Karpas-422 (cell line): ENCODE results near the gene OR13A1. TPM values are rescaled to one million over a fixed set of nuclear protein-coding genes. Genes with fewer than 3 reads are reported as not detected.
"Not testable (repeated sequence)": the region's sequence is repeated elsewhere in the genome, so short reads cannot be mapped to it uniquely, and the experiment has no call there.

ENCODE experiments used
- DNase-seq: peaks from one replicate; pipeline ENCODE4 v3.0.0-alpha.2; 2015
- H2AFZ ChIP-seq: fragments of 200-600 bp; sonication (generic); 2 replicates; pipeline ENCODE4 v1.6.1; 2014; ENCODE audit warnings: antibody characterized with exemption, low read length, mixed read lengths
- H3K27ac ChIP-seq: fragments of 200-600 bp; sonication (generic); 2 replicates; pipeline ENCODE4 v1.5.1; 2014; ENCODE audit warnings: mild to moderate bottlenecking, low read length, moderate library complexity
- H3K27me3 ChIP-seq: fragments of 200-600 bp; sonication (generic); 2 replicates; pipeline ENCODE4 v1.6.1; 2014; ENCODE audit warnings: low read length, mixed read lengths
- H3K36me3 ChIP-seq: fragments of 200-600 bp; sonication (generic); 2 replicates; pipeline ENCODE4 v1.6.1; 2014; ENCODE audit warnings: low read length, mixed read lengths; ENCODE audit not compliant: insufficient read depth
- H3K4me1 ChIP-seq: fragments of 200-600 bp; sonication (generic); 2 replicates; pipeline ENCODE4 v1.6.1; 2014; ENCODE audit warnings: mild to moderate bottlenecking, low read length, mixed read lengths
- H3K4me2 ChIP-seq: fragments of 200-600 bp; sonication (generic); 2 replicates; pipeline ENCODE4 v1.6.1; 2014; ENCODE audit warnings: low read length, low read depth, mild to moderate bottlenecking; ENCODE audit not compliant: poor library complexity, severe bottlenecking
- H3K4me3 ChIP-seq: fragments of 200-600 bp; sonication (generic); 2 replicates; pipeline ENCODE4 v1.5.1; 2014; ENCODE audit warnings: mild to moderate bottlenecking, antibody characterized with exemption, low read length, mixed read lengths
- H3K79me2 ChIP-seq: fragments of 200-600 bp; sonication (generic); 2 replicates; pipeline ENCODE4 v1.6.1; 2014; ENCODE audit warnings: mild to moderate bottlenecking, low read length, mixed read lengths
- H3K9ac ChIP-seq: fragments of 200-600 bp; sonication (generic); 2 replicates; pipeline ENCODE4 v1.6.0; 2014; ENCODE audit warnings: low read length
- H3K9me2 ChIP-seq: fragments of 200-600 bp; sonication (generic), shearing (Covaris generic); replicated peaks from 2 replicates; pipeline ENCODE4 v1.6.0; 2014; ENCODE audit warnings: mild to moderate bottlenecking, low read length, moderate library complexity; ENCODE audit not compliant: insufficient read depth
- H3K9me3 ChIP-seq: fragments of 300-700, 200-600 bp; sonication (generic); 2 replicates; pipeline ENCODE4 v1.6.1; 2014; ENCODE audit warnings: low read length, mixed read lengths
- H4K20me1 ChIP-seq: fragments of 200-600 bp; sonication (generic); 2 replicates; pipeline ENCODE4 v1.6.1; 2014; ENCODE audit warnings: mild to moderate bottlenecking, antibody characterized with exemption, low read length, low read depth; ENCODE audit not compliant: insufficient read depth
- total RNA-seq: library from RNA; depleted of rRNA; stranded (reverse); fragments of >200 nt; shearing (Covaris generic); gene quantifications from 2 replicates; pipeline ENCODE4 v1.2.3, GENCODE V29; 2014; ENCODE audit warnings: low replicate concordance

OR13A1 gene
- total RNA-seq, 1 experiment from 2014 or later = 9.7 TPM

GRCh38 chr10:45278860-45279498 is 36.4 kb downstream of the OR13A1 start:
- no peak overlapping the region for H2AFZ ChIP-seq
- no peaks in the 10 kb centered on the region for H3K27me3 ChIP-seq
- H3K27ac ChIP-seq = no peak overlapping the region
- no peak overlapping the region for H3K4me3 ChIP-seq
- no peaks in the 10 kb centered on the region for H4K20me1 ChIP-seq
- H3K9ac ChIP-seq = no peak overlapping the region
- no peaks in the 10 kb centered on the region for H3K9me2 ChIP-seq
- DNase-seq = no peak
- H3K79me2 ChIP-seq = no peaks in the 10 kb centered on the region
- H3K4me1 ChIP-seq = no peaks in the 10 kb centered on the region
- H3K9me3 ChIP-seq = no peaks in the 10 kb centered on the region
- H3K4me2 ChIP-seq = no peak overlapping the region
- no peaks in the 10 kb centered on the region for H3K36me3 ChIP-seq

DNA sequence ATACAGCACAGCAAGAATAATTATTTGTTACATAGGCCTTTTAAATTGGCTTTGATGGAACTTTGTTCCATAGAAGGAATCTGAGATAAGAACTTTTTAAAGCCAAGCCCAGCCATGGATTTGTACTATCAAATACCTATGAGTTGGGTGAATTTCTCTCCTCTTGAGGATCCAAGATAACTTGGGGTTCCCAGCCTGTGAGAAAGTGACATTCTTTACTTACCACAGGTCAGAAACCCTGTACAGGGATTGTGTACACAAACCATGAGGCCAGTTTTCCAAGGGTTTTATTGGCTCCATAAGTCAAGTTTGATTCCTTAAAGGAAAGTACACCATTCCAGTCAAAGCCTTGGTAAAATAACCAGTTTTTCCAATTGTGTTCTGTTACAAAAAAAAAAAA is 39.3 kb downstream of the OR13A1 start:
- not testable (repeated sequence) for H3K9me3 ChIP-seq, H3K4me2 ChIP-seq, H3K4me1 ChIP-seq, H3K27me3 ChIP-seq, H3K79me2 ChIP-seq, DNase-seq, H4K20me1 ChIP-seq, H3K9me2 ChIP-seq, H3K36me3 ChIP-seq, H3K27ac ChIP-seq, H3K4me3 ChIP-seq, H3K9ac ChIP-seq, H2AFZ ChIP-seq

DNA sequence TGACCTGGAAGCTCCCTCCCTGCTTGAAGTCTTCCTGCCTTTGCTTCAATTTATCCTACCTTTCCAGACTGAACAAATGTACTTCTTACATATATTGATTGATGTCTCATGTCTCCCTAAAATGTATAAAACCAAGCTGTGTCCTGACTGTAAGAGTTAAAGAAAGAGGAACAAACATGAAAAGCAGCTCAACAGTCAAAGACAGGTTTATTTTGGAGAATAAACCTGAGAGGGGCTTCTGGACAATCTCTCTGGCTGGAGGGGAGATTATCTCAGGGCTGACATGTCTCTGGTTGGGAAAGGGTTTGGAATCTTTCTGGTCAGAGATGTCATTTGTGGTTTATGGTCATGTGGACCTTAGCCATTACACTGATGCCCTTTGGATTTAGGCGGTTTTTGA is 41.0 kb downstream of the OR13A1 start:
- Histone ChIP-seq H3K9me3 (no peaks in the 10 kb centered on the region), H3K79me2 (no peaks in the 10 kb centered on the region), H3K4me1 (no peaks in the 10 kb centered on the region), H3K9ac (no peak overlapping the region), H4K20me1 (no peaks in the 10 kb centered on the region), H2AFZ (no peak overlapping the region), H3K36me3 (no peaks in the 10 kb centered on the region), H3K9me2 (no peaks in the 10 kb centered on the region), H3K27ac (no peak overlapping the region), H3K4me2 (no peak overlapping the region), H3K4me3 (no peak overlapping the region), H3K27me3 (no peaks in the 10 kb centered on the region)
- DNase-seq = no peak

DNA sequence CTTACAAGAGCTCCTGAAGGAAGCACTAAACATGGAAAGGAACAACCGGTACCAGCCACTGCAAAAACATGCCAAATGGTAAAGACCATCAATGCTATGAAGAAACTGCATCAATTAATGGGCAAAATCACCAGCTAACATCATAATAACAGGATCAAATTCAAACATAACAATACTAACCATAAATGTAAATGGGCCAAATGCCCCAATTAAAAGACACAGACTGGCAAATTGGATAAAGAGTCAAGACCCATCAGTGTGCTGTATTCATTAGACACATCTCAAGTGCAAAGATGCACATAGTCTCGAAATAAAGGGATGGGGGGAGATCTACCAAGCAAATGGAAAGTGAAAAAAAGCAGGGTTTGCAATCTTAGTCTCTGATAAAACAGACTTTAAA is 47.6 kb downstream of the OR13A1 start:
- H3K27ac ChIP-seq, H3K79me2 ChIP-seq: not testable (repeated sequence)

DNA sequence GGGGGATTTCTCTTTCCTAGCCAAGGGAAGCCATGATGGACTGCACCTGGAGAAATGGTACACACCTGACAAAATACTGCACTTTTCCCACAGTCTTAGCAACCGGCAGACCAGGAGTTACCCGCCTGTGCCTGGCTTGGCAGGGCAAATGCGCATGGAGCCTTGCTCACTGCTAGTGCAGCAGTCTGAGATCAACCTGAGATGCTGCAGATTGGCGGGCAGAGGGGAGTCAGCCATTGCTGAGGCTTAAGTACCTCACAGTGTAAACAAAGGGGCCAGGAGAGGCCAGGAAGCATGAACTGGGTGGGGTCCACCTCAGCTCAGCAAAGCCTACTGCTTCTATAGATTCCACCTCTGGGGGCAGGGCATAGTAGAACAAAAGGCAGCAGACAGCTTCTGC is 49.4 kb downstream of the OR13A1 start:
- no peak for DNase-seq
- H2AFZ ChIP-seq = no peak overlapping the region
- H3K4me1 ChIP-seq = no peaks in the 10 kb centered on the region
- H3K9me3 ChIP-seq = no peaks in the 10 kb centered on the region
- no peaks in the 10 kb centered on the region for H3K79me2 ChIP-seq
- H3K27me3 ChIP-seq = 0 out of 2 replicates have a peak, but pooled peaks cover 6% of the 10 kb centered on the region
- no peak overlapping the region for H3K27ac ChIP-seq
- H3K9me2 ChIP-seq = no peaks in the 10 kb centered on the region
- H3K4me2 ChIP-seq = no peak overlapping the region
- no peak overlapping the region for H3K4me3 ChIP-seq
- H4K20me1 ChIP-seq = no peaks in the 10 kb centered on the region
- H3K9ac ChIP-seq = no peak overlapping the region
- H3K36me3 ChIP-seq = no peaks in the 10 kb centered on the region

More for the DNA sequence above, 47.6 kb downstream of the OR13A1 start:
- not testable (repeated sequence) for H3K9me2 ChIP-seq, H2AFZ ChIP-seq, H3K4me1 ChIP-seq, H3K4me2 ChIP-seq, H3K4me3 ChIP-seq, H3K36me3 ChIP-seq, DNase-seq, H3K27me3 ChIP-seq, H3K9me3 ChIP-seq, H3K9ac ChIP-seq, H4K20me1 ChIP-seq

DNA sequence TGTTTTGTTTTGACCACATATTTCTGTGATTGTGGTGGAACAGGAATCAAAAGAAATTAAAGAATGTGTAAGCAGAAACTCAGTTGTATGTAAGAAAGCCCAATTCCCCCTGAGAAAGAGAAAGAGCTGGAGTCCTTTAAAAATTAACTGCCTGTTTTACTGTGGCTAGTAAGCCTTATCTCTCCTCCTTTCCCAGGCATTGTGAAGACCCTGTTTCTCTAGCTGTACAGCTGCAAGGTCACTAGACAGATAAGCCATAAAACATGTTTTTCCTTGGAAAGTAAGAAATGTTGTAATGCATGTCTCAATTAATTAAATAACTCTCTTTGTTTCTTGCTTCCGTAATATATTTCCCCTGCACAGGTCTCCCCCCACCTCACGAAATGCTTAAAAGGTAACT is 53.5 kb downstream of the OR13A1 start:
- Histone ChIP-seq H3K4me2 (no peak overlapping the region), H3K9ac (no peak overlapping the region), H3K9me3 (no peaks in the 10 kb centered on the region), H3K27ac (no peak overlapping the region), H4K20me1 (no peaks in the 10 kb centered on the region), H2AFZ (no peak overlapping the region), H3K79me2 (no peaks in the 10 kb centered on the region), H3K4me3 (no peak overlapping the region), H3K4me1 (no peaks in the 10 kb centered on the region), H3K9me2 (no peaks in the 10 kb centered on the region), H3K27me3 (0 out of 2 replicates have a peak, but pooled peaks cover 6% of the 10 kb centered on the region), H3K36me3 (no peaks in the 10 kb centered on the region)
- no peak for DNase-seq

- H3K4me3 ChIP-seq = no peak overlapping the region
- no peaks in the 10 kb centered on the region for H3K36me3 ChIP-seq
- no peaks in the 10 kb centered on the region for H3K9me3 ChIP-seq
- H3K4me2 ChIP-seq = no peak overlapping the region
- DNase-seq = no peak
- H3K27ac ChIP-seq = no peak overlapping the region
- no peaks in the 10 kb centered on the region for H4K20me1 ChIP-seq
- no peaks in the 10 kb centered on the region for H3K9me2 ChIP-seq
- no peak overlapping the region for H2AFZ ChIP-seq
- 0 out of 2 replicates have a peak, but pooled peaks cover 6% of the 10 kb centered on the region for H3K27me3 ChIP-seq
- no peak overlapping the region for H3K9ac ChIP-seq
- no peaks in the 10 kb centered on the region for H3K79me2 ChIP-seq
- no peaks in the 10 kb centered on the region for H3K4me1 ChIP-seq
These were observed 54.1 kb downstream of the OR13A1 start for GRCh38 chr10:45261243-45261775.

GRCh38 chr10:45260635-45261034 is 54.8 kb downstream of the OR13A1 start:
- not testable (repeated sequence) for H3K79me2 ChIP-seq, H3K4me2 ChIP-seq, H3K36me3 ChIP-seq, H3K4me1 ChIP-seq, H3K9me3 ChIP-seq, DNase-seq, H2AFZ ChIP-seq, H3K27me3 ChIP-seq, H3K4me3 ChIP-seq, H4K20me1 ChIP-seq, H3K27ac ChIP-seq, H3K9ac ChIP-seq, H3K9me2 ChIP-seq
